Adrenal gland (tissue), 12 donors: ENCODE measurements around the gene GLIS1. TPM values are rescaled to one million over a fixed set of nuclear protein-coding genes. Genes with fewer than 3 reads are reported as not detected.

Experiments used
- DNase-seq, 7 donors: peaks; one replicate each; pipeline ENCODE4 v3.0.0-alpha.2; 2019 to 2020
- H3K27ac ChIP-seq, 5 donors: fragments of 200-600 bp; sonication (generic) in 4 of 5; 1 replicate in 3 of 5; 2 replicates in 2 of 5; pipeline versions ENCODE4 v1.5.1 to v1.8.0; 2016 to 2020; ENCODE audit warnings: mild to moderate bottlenecking in 1 of 5
- H3K27me3 ChIP-seq: fragments of 200-600 bp; 2 replicates; pipeline ENCODE4 v1.8.0; 2021
- H3K36me3 ChIP-seq, 2 donors: fragments of 200-600 bp; replicated peaks in 1 of 2; 1 replicate in 1 of 2; 2 replicates in 1 of 2; pipeline versions ENCODE4 v1.5.1 to v1.8.0; 2018 to 2022
- H3K4me1 ChIP-seq, 2 donors: fragments of 200-600 bp; replicated peaks in 1 of 2; 1 replicate in 1 of 2; 2 replicates in 1 of 2; pipeline versions ENCODE4 v1.5.1 to v1.8.0; 2018 to 2021
- H3K4me3 ChIP-seq, 4 donors: fragments of 200-600 bp; sonication (generic) in 3 of 4; one replicate each; pipeline ENCODE4 v1.5.1; 2016 to 2018
- H3K9me3 ChIP-seq, 3 donors: fragments of 200-600 bp; sonication (generic) in 1 of 3; replicated peaks in 1 of 3; 1 replicate in 2 of 3; 2 replicates in 1 of 3; pipeline versions ENCODE4 v1.5.1 to v1.8.0; 2016 to 2021
- POLR2A ChIP-seq, 2 donors: fragments of 450-650 bp; IDR thresholded peaks; one replicate each; pipeline ENCODE4 v1.6.1; 2017; ENCODE audit warnings: antibody characterized with exemption in 2 of 2, mild to moderate bottlenecking in 2 of 2, moderate library complexity in 1 of 2
- WGBS, 4 donors: extraction: QIAGEN DNeasy Blood & Tissue Kit in 2 of 4; methylation state at CpG; one replicate each; pipeline versions ENCODE4 v1.1.5 to v1.1.7; 2013 to 2017; 5-methylcytosine and 5-hydroxymethylcytosine counted together
- intact Hi-C, 2 donors: fragments of 100-400 bp; cut with DNase I; formaldehyde crosslinking; loops; one replicate each; pipeline versions ENCODE4 v1.14.1 to v1.15.0; 2022 to 2023
- polyA plus RNA-seq, 3 donors: library from polyadenylated mRNA; stranded (reverse); fragments of 200-250 nt in 2 of 3; fragments of 350-450 nt in 1 of 3; fragmentation: Illumina TruSeq in 1 of 3; extraction: RNeasy Lipid Tissue Mini Kit (QIAGEN cat#74804) in 1 of 3; gene quantifications; one replicate each; pipeline ENCODE4 v1.2.3, GENCODE V29; 2013 to 2014
- total RNA-seq, 9 donors: library from RNA; depleted of rRNA in 4 of 9; stranded (reverse); fragments of >200 nt in 4 of 9; fragments of 120-200 nt in 1 of 9; fragmentation: NEBNext Ultra II Directional in 1 of 9; extraction: Animal tissue kit (Norgen Biotek cat#: 25700) in 1 of 9; gene quantifications; one replicate each; pipeline versions ENCODE4 v1.1.0 to v1.2.4, GENCODE V29; 2013 to 2023
- TF ChIP-seq, protein P1 (sequence below), 6 experiments: fragments of 450-650 bp in 4 of 6; fragments of 200-600 bp in 2 of 6; sonication (generic) in 1 of 6; IDR thresholded peaks; 1 replicate in 5 of 6; 2 replicates in 1 of 6; pipeline versions ENCODE4 v1.5.1 to v1.8.0; 2016 to 2021; ENCODE audit warnings: antibody characterized with exemption in 6 of 6, mild to moderate bottlenecking in 2 of 6, moderate library complexity in 1 of 6
- donor health status: healthy with polysubstance abuse.
- donor health status: Bipolar disorder and iron deficiency.
- donor health status: DM: yes; HTN: yes; CAD: no.
- donor health status: DM: no; HTN: no; CAD: no.
- donor health status: DM: no; HTN: no; CAD: no.
- donor health status: DM: yes; HTN: yes; CAD: no.

Gene GLIS1
- total and polyA plus RNA-seq, 12 donors: 0.08 to 0.37 (median 0.14) TPM; not detected in 6

DNA sequence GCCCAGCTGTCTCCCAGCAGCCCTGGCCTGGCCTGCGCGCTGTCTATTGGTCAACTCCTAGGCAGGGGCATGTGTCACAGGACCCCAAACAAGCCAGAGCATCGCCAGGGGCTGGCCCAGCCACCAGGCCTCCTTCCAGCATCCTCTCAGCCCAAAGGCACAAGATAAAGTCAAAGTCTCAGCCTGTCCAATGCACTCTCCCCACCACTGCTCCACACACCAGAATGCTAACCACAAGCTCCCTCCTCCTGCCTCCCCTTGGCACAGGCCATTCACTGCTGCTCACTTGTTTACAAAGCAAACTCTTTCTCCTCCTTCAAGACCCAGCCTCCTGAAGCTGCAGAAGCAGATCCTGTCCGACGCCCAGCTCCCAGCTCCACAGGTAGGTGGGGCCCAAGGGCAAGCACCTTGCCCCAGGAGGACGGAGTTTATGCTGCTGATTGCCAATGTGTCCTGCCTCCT lies 146.4 kb downstream of the GLIS1 start:
- no peak for TF ChIP-seq POLR2A (IDR thresholded peaks at IDR 0.05)
- TF ChIP-seq, protein P1, sequence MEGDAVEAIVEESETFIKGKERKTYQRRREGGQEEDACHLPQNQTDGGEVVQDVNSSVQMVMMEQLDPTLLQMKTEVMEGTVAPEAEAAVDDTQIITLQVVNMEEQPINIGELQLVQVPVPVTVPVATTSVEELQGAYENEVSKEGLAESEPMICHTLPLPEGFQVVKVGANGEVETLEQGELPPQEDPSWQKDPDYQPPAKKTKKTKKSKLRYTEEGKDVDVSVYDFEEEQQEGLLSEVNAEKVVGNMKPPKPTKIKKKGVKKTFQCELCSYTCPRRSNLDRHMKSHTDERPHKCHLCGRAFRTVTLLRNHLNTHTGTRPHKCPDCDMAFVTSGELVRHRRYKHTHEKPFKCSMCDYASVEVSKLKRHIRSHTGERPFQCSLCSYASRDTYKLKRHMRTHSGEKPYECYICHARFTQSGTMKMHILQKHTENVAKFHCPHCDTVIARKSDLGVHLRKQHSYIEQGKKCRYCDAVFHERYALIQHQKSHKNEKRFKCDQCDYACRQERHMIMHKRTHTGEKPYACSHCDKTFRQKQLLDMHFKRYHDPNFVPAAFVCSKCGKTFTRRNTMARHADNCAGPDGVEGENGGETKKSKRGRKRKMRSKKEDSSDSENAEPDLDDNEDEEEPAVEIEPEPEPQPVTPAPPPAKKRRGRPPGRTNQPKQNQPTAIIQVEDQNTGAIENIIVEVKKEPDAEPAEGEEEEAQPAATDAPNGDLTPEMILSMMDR (IDR thresholded peaks at IDR 0.05): no peak
- Histone ChIP-seq H3K4me1 (no peaks in the 10 kb centered on the region), H3K4me3 (no peak overlapping the region), H3K9me3 (no peaks in the 10 kb centered on the region), H3K27ac (no peak overlapping the region), H3K27me3 (no peaks in the 10 kb centered on the region), H3K36me3 (no peaks in the 10 kb centered on the region)
- intact Hi-C loops: no loop called here
- WGBS, 4 donors: 65 to 79% (median 69%) methylated on average over 3 to 6 of the region's 6 CpGs
- DNase-seq: peak in 1 of 7 donors; percentile 8

DNA sequence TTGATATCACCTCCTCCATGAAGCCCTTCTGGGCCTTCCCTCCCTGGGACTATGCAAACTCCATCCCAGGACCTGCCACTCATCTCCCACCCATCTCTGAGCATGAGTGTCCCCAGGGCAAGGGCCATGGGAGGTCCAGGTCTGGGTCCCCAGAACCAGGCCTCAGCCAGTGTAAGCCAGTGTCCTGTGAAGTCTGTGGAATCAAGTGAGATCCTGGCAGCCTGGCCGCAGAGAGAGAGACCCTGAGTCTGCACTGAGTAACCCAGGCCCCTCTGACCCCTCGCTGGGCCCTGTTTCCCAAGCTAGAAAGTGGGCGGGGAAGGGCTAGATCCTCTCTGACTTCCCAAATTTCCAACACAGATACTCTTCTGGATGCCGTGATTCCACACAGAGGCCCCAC lies 147.0 kb downstream of the GLIS1 start:
- 80 to 100% (median 93%) methylated on average over 1 to 4 of the region's 4 CpGs for WGBS, 4 donors
- intact Hi-C loops: no loop called here
- no peaks in the 10 kb centered on the region for H3K9me3 ChIP-seq
- no peaks in the 10 kb centered on the region for H3K36me3 ChIP-seq
- no peak overlapping the region for H3K27ac ChIP-seq
- peak in 1 of 7 donors; percentile 7 for DNase-seq
- H3K27me3 ChIP-seq: no peaks in the 10 kb centered on the region
- TF ChIP-seq, protein P1 (IDR thresholded peaks at IDR 0.05): no peak
- no peak for TF ChIP-seq POLR2A (IDR thresholded peaks at IDR 0.05)
- no peak overlapping the region for H3K4me3 ChIP-seq
- no peaks in the 10 kb centered on the region for H3K4me1 ChIP-seq

DNA sequence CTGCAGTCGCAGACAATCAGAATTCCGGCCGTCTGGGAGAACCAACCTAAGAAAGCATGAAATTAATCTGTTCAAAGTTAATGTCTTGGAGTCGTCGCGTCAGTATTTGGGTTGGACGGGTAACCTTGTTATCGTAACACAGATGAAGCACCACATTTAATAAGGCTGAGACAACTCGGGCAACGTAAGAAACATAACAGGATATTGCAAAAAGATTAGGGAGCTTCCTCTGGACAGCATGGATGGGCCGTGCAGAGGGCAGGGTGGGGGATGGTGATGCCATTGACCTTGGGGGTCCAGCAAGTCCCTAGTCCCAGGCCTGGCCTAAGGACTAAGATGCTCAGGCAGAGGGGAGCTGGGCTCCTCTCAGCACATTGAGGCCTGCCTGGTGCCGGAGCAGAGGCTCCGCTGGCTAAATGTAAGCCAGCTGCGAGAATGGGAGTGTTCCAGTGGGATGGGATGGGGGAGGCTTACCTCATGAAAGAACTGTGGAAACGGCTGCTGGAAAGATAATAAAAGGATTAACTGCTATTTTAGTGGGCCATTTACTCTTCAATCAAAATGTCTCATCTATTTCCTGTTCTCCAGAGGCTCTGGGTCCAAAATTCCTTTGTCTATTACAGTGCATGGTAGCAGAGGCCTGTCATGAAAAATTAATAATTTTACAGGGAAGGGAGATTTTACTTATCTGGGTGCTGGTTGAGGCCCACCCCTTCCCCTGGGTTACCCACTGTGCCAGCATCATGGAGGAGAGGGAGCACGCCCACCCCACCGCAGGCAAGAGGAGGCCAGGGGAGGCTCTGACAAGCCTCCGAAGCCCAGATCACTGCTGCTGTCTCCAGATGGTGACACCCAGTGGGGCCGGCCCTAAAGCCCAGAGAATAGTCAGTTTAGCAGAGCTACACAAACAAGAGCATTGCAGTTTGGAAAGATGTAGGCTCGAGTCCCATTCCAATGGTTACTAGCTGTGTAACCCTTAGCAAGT lies 148.1 kb downstream of the GLIS1 start:
- peak overlapping the region in 2 of 5 donors; percentile 36 to 41 for H3K27ac ChIP-seq
- H3K27me3 ChIP-seq: no peaks in the 10 kb centered on the region
- no peaks in the 10 kb centered on the region for H3K4me1 ChIP-seq
- no peak for TF ChIP-seq POLR2A (IDR thresholded peaks at IDR 0.05)
- TF ChIP-seq, protein P1 (IDR thresholded peaks at IDR 0.05): no peak
- no peaks in the 10 kb centered on the region for H3K36me3 ChIP-seq
- H3K9me3 ChIP-seq: no peaks in the 10 kb centered on the region
- intact Hi-C loops: no loop called here
- WGBS, 4 donors: 70 to 73% (median 71%) methylated on average over 17 to 20 of the region's 20 CpGs
- DNase-seq: peak in 2 of 7 donors; percentile 7 to 10
- H3K4me3 ChIP-seq: no peak overlapping the region

DNA sequence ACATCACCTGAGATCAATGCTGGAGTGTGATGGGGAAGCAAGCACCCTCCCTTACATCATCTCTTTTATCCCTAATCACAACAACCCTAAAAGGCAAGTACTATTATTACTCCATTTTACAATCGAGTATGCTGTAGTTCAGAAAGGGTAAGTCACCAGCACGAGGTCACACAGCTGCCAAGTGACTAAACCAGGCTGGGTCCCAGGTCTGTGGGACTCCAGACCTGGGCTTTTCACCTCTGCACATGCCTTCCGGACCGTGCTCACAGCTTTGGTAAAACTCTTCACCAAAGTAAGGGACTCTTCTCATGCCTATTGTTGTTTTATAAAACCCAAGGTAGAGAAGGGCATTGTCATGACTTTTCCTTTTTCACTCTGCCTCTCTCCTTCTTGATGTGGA lies 148.9 kb downstream of the GLIS1 start:
- Histone ChIP-seq H3K27ac (peak overlapping the region in 2 of 5 donors; percentile 8 to 36), H3K36me3 (no peaks in the 10 kb centered on the region), H3K27me3 (no peaks in the 10 kb centered on the region), H3K4me1 (no peaks in the 10 kb centered on the region), H3K4me3 (no peak overlapping the region), H3K9me3 (no peaks in the 10 kb centered on the region)
- TF ChIP-seq, protein P1 (IDR thresholded peaks at IDR 0.05): no peak
- TF ChIP-seq POLR2A (IDR thresholded peaks at IDR 0.05): no peak
- intact Hi-C loops: no loop called here
- 65 to 96% (median 81%) methylated on average over 4 of the region's 4 CpGs for WGBS, 4 donors
- DNase-seq: peak in 1 of 7 donors; percentile 24
